HepG2 (cell line): ENCODE measurements around the gene POLE3. TPM values are rescaled to one million over a fixed set of nuclear protein-coding genes. Genes with fewer than 3 reads are reported as not detected.

ENCODE experiments used
- ARNTL ChIP-seq: sonication (generic); formaldehyde crosslinking; IDR thresholded peaks from 2 replicates; pipeline ENCODE4 v1.4.0; 2020; ENCODE audit warnings: mild to moderate bottlenecking, missing genetic modification reagents
- BRCA1 ChIP-seq: sonication (generic); formaldehyde crosslinking; IDR thresholded peaks from 2 replicates; pipeline ENCODE4 v1.4.0; 2020; ENCODE audit warnings: missing genetic modification reagents
- DNMT1 ChIP-seq: sonication (generic); formaldehyde crosslinking; IDR thresholded peaks from 2 replicates; pipeline ENCODE4 v1.5.1; 2020; ENCODE audit warnings: mild to moderate bottlenecking, missing genetic modification reagents
- EZH2 ChIP-seq: conservative IDR thresholded peaks from 2 replicates; pipeline ENCODE4 v1.6.1; 2012; ENCODE audit warnings: mild to moderate bottlenecking, low read depth, low read length, moderate library complexity
- HNF4A ChIP-seq: sonication (generic); formaldehyde crosslinking; IDR thresholded peaks from 2 replicates; pipeline ENCODE4 v1.4.0; 2020; ENCODE audit warnings: missing genetic modification reagents
- NBN ChIP-seq: fragments of 450-650 bp; conservative IDR thresholded peaks from 2 replicates; pipeline ENCODE4 v1.6.1; 2017
- PATZ1 ChIP-seq: sonication (generic); formaldehyde crosslinking; IDR thresholded peaks from 2 replicates; pipeline ENCODE4 v1.4.0; 2020; ENCODE audit warnings: missing genetic modification reagents
- RFX1 ChIP-seq: fragments of 450-650 bp; IDR thresholded peaks from 2 replicates; pipeline ENCODE4 v1.6.1; 2017
- THAP11 ChIP-seq: IDR thresholded peaks from 2 replicates; pipeline ENCODE4 v1.6.1; 2016; ENCODE audit warnings: missing biosample characterization, missing genetic modification reagents
- ZFP36L2 ChIP-seq: sonication (generic); formaldehyde crosslinking; IDR thresholded peaks from 2 replicates; pipeline ENCODE4 v1.4.0; 2020; ENCODE audit warnings: missing genetic modification reagents
- ZNF484 ChIP-seq: sonication (generic); formaldehyde crosslinking; IDR thresholded peaks from 2 replicates; pipeline ENCODE4 v1.5.1; 2020; ENCODE audit warnings: mild to moderate bottlenecking, low read depth, missing genetic modification reagents, borderline replicate concordance
- ZNF530 ChIP-seq: sonication (generic); formaldehyde crosslinking; IDR thresholded peaks from 2 replicates; pipeline ENCODE4 v1.5.0; 2020; ENCODE audit warnings: low read depth, mild to moderate bottlenecking, missing genetic modification reagents
- ZNF782 ChIP-seq: sonication (generic); formaldehyde crosslinking; IDR thresholded peaks from 2 replicates; pipeline ENCODE4 v1.4.0; 2020; ENCODE audit warnings: missing genetic modification reagents, mild to moderate bottlenecking, borderline replicate concordance
- ZNF839 ChIP-seq: sonication (generic); formaldehyde crosslinking; IDR thresholded peaks from 2 replicates; pipeline ENCODE4 v1.4.0; 2020; ENCODE audit warnings: missing genetic modification reagents, mild to moderate bottlenecking, borderline replicate concordance
- polyA plus RNA-seq, 8 experiments: library from polyadenylated mRNA; depleted of rRNA in 3 of 8; stranded (reverse) in 7 of 8; unstranded in 1 of 8; fragments of >200 nt; fragmentation: Illumina TruSeq in 4 of 8; extraction: Trizol in 4 of 8; gene quantifications; 2 replicates each; pipeline versions ENCODE4 v1.2.1 to v1.2.3, GENCODE V29; 2011 to 2016; ENCODE audit warnings: low read depth in 4 of 8, missing spikeins in 1 of 8, mixed read lengths in 1 of 8; ENCODE audit not compliant: insufficient read depth in 1 of 8
- total RNA-seq, 5 experiments: library from RNA; depleted of rRNA; stranded (reverse); fragments of >200 nt; fragmentation: Illumina TruSeq; extraction: Trizol; gene quantifications; 2 replicates each; pipeline ENCODE4 v1.2.3, GENCODE V29; 2016; ENCODE audit warnings: low read depth in 1 of 5
- TF ChIP-seq, protein P1 (sequence below): sonication (generic); formaldehyde crosslinking; IDR thresholded peaks from 2 replicates; pipeline ENCODE4 v1.4.0; 2020; ENCODE audit warnings: missing genetic modification reagents, borderline replicate concordance
- TF ChIP-seq, protein P2 (sequence below): sonication (generic); formaldehyde crosslinking; IDR thresholded peaks from 2 replicates; pipeline ENCODE4 v1.5.0; 2020; ENCODE audit warnings: missing genetic modification reagents, mild to moderate bottlenecking, borderline replicate concordance
- TF ChIP-seq, protein P3 (sequence below): sonication (generic); formaldehyde crosslinking; IDR thresholded peaks from 2 replicates; pipeline ENCODE4 v1.4.0; 2020; ENCODE audit warnings: missing genetic modification reagents
- TF ChIP-seq, protein P4 (sequence below): sonication (generic); IDR thresholded peaks from 2 replicates; pipeline ENCODE4 v1.6.1; 2016; ENCODE audit warnings: low read depth, borderline replicate concordance
- TF ChIP-seq, protein P5 (sequence below): sonication (generic); formaldehyde crosslinking; IDR thresholded peaks from 2 replicates; pipeline ENCODE4 v1.8.0; 2022; ENCODE audit warnings: missing genetic modification reagents, mild to moderate bottlenecking, borderline replicate concordance

The POLE3 gene
- total and polyA plus RNA-seq, 2 of the 13 experiments (the other 11 are each of a cell fraction or from before 2014, with no cell fraction given) = 36.0 to 77.2 TPM

DNA sequence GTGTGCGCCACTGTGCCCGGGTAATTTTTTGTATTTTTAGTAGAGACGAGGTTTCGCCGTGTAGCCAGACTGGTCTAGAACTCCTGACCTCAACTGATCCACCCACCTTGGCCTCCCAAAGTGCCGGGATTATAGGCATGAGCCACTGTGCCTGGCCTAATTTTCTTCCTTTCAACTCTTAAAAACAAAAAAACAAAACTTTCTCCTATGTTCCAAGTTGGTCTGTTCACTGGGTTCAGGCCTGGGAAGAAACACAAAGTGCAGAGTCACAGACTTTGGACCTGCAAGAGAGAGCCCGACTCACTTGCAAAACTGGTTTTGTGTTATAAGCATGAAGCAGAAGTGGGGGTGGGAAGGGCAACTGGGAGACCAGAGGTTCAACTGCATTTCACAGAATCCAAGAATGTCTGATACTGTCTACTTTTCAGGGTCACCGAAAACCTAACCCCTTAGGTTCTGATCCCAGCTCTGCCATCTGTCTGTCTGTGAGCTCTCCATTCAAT, 28.5 kb downstream of the POLE3 start (continued):
- TF ChIP-seq, protein P1, sequence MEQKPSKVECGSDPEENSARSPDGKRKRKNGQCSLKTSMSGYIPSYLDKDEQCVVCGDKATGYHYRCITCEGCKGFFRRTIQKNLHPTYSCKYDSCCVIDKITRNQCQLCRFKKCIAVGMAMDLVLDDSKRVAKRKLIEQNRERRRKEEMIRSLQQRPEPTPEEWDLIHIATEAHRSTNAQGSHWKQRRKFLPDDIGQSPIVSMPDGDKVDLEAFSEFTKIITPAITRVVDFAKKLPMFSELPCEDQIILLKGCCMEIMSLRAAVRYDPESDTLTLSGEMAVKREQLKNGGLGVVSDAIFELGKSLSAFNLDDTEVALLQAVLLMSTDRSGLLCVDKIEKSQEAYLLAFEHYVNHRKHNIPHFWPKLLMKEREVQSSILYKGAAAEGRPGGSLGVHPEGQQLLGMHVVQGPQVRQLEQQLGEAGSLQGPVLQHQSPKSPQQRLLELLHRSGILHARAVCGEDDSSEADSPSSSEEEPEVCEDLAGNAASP (CRISPR knock-in tag) = peak; percentile 54; the same call in 1 of the 2 replicates
- TF ChIP-seq DNMT1 (CRISPR knock-in tag) (no peak), NBN (no peak), HNF4A (CRISPR knock-in tag) (peak; percentile 98), THAP11 (CRISPR knock-in tag) (peak; percentile 56), PATZ1 (CRISPR knock-in tag) (peak; percentile 49; the same call in 1 of the 2 replicates), ZFP36L2 (CRISPR knock-in tag) (no peak), ZNF484 (no peak), RFX1 (no peak), ZNF782 (no peak), ARNTL (CRISPR knock-in tag) (no peak), EZH2 (no peak), ZNF839 (CRISPR knock-in tag) (no peak), BRCA1 (peak; percentile 4; the same call in 1 of the 2 replicates), ZNF530 (CRISPR knock-in tag) (no peak)
- TF ChIP-seq, protein P2, sequence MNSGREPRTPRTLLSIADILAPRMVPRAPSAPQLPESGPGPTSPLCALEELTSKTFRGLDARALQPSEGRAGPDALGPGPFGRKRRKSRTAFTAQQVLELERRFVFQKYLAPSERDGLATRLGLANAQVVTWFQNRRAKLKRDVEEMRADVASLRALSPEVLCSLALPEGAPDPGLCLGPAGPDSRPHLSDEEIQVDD (CRISPR knock-in tag) = no peak
- TF ChIP-seq, protein P3, sequence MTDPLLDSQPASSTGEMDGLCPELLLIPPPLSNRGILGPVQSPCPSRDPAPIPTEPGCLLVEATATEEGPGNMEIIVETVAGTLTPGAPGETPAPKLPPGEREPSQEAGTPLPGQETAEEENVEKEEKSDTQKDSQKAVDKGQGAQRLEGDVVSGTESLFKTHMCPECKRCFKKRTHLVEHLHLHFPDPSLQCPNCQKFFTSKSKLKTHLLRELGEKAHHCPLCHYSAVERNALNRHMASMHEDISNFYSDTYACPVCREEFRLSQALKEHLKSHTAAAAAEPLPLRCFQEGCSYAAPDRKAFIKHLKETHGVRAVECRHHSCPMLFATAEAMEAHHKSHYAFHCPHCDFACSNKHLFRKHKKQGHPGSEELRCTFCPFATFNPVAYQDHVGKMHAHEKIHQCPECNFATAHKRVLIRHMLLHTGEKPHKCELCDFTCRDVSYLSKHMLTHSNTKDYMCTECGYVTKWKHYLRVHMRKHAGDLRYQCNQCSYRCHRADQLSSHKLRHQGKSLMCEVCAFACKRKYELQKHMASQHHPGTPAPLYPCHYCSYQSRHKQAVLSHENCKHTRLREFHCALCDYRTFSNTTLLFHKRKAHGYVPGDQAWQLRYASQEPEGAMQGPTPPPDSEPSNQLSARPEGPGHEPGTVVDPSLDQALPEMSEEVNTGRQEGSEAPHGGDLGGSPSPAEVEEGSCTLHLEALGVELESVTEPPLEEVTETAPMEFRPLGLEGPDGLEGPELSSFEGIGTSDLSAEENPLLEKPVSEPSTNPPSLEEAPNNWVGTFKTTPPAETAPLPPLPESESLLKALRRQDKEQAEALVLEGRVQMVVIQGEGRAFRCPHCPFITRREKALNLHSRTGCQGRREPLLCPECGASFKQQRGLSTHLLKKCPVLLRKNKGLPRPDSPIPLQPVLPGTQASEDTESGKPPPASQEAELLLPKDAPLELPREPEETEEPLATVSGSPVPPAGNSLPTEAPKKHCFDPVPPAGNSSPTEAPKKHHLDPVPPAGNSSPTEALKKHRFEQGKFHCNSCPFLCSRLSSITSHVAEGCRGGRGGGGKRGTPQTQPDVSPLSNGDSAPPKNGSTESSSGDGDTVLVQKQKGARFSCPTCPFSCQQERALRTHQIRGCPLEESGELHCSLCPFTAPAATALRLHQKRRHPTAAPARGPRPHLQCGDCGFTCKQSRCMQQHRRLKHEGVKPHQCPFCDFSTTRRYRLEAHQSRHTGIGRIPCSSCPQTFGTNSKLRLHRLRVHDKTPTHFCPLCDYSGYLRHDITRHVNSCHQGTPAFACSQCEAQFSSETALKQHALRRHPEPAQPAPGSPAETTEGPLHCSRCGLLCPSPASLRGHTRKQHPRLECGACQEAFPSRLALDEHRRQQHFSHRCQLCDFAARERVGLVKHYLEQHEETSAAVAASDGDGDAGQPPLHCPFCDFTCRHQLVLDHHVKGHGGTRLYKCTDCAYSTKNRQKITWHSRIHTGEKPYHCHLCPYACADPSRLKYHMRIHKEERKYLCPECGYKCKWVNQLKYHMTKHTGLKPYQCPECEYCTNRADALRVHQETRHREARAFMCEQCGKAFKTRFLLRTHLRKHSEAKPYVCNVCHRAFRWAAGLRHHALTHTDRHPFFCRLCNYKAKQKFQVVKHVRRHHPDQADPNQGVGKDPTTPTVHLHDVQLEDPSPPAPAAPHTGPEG (CRISPR knock-in tag) = no peak
- TF ChIP-seq, protein P4, sequence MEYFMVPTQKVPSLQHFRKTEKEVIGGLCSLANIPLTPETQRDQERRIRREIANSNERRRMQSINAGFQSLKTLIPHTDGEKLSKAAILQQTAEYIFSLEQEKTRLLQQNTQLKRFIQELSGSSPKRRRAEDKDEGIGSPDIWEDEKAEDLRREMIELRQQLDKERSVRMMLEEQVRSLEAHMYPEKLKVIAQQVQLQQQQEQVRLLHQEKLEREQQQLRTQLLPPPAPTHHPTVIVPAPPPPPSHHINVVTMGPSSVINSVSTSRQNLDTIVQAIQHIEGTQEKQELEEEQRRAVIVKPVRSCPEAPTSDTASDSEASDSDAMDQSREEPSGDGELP = 0 out of 2 replicates have a peak, but pooled peaks have one; percentile 22
- TF ChIP-seq, protein P5, sequence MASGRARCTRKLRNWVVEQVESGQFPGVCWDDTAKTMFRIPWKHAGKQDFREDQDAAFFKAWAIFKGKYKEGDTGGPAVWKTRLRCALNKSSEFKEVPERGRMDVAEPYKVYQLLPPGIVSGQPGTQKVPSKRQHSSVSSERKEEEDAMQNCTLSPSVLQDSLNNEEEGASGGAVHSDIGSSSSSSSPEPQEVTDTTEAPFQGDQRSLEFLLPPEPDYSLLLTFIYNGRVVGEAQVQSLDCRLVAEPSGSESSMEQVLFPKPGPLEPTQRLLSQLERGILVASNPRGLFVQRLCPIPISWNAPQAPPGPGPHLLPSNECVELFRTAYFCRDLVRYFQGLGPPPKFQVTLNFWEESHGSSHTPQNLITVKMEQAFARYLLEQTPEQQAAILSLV = no peak; the same call in 1 of the 2 replicates
